Measurements from ENCODE around the gene NPPB.

GRCh38 chr1:11887666-11888007 is 28.9 kb upstream of the NPPB start:
- TF ChIP-seq CTCF (IDR thresholded peaks at IDR 0.05) (no peak), POLR2A (IDR thresholded peaks at IDR 0.05) (no peak), POLR2AphosphoS5 (IDR thresholded peaks at IDR 0.05) (no peak)

Data from breast epithelium (tissue), 3 donors.